SU-DHL-6 (cell line): ENCODE measurements around the gene TLR6.
A peak's percentile ranks its signal among the peaks of the same experiment; 100 is the strongest.

Source experiments
- H2AFZ ChIP-seq: fragments of 200-600 bp; sonication (generic); 2 replicates; pipeline ENCODE4 v1.6.1; 2014; ENCODE audit warnings: low read depth, mild to moderate bottlenecking, moderate library complexity, mixed read lengths, antibody characterized with exemption, low read length; ENCODE audit not compliant: severe bottlenecking
- H3F3A ChIP-seq: fragments of 200-600 bp; shearing (Covaris generic); 2 replicates; pipeline ENCODE4 v1.6.0; 2016; ENCODE audit warnings: antibody characterized with exemption, mild to moderate bottlenecking; ENCODE audit not compliant: insufficient read depth
- H3K27ac ChIP-seq: fragments of 200-600 bp; sonication (generic); 2 replicates; pipeline ENCODE4 v1.5.1; 2016; ENCODE audit warnings: low read depth, mild to moderate bottlenecking, low read length, moderate library complexity, mixed read lengths
- H3K27me3 ChIP-seq: fragments of 200-600 bp; sonication (generic), shearing (Covaris generic); 2 replicates; pipeline ENCODE4 v1.6.0; 2014; ENCODE audit warnings: mild to moderate bottlenecking, low read length
- H3K36me3 ChIP-seq: fragments of 200-600 bp; sonication (generic); 2 replicates; pipeline ENCODE4 v1.6.1; 2014; ENCODE audit warnings: mild to moderate bottlenecking, low read length, mixed read lengths
- H3K4me2 ChIP-seq: fragments of 300-600, 200-600 bp; shearing (Covaris generic), sonication (generic); 2 replicates; pipeline ENCODE4 v1.6.0; 2014; ENCODE audit warnings: low read length, low read depth, mild to moderate bottlenecking; ENCODE audit not compliant: poor library complexity, severe bottlenecking
- H3K4me3 ChIP-seq: fragments of 200-600 bp; sonication (generic); 2 replicates; pipeline ENCODE4 v1.5.1; 2014; ENCODE audit warnings: antibody characterized with exemption, low read length, mild to moderate bottlenecking, mixed read lengths; ENCODE audit not compliant: insufficient read depth, poor library complexity, severe bottlenecking
- H3K79me2 ChIP-seq: fragments of 200-600 bp; sonication (generic); 2 replicates; pipeline ENCODE4 v1.6.1; 2014; ENCODE audit warnings: mild to moderate bottlenecking, low read length, moderate library complexity; ENCODE audit not compliant: insufficient read depth
- H3K9ac ChIP-seq: fragments of 200-600 bp; sonication (generic); 2 replicates; pipeline ENCODE4 v1.7.0; 2014; ENCODE audit warnings: mild to moderate bottlenecking, low read length
- H3K9me2 ChIP-seq: fragments of 200-600 bp; sonication (generic); replicated peaks from 2 replicates; pipeline ENCODE4 v1.6.1; 2014; ENCODE audit warnings: low read length; ENCODE audit not compliant: insufficient read depth
- H3K9me3 ChIP-seq: fragments of 200-600 bp; sonication (generic); 2 replicates; pipeline ENCODE4 v1.6.1; 2014; ENCODE audit warnings: low read length, mixed read lengths; ENCODE audit not compliant: insufficient read depth
- H4K20me1 ChIP-seq: fragments of 200-600 bp; sonication (generic); 2 replicates; pipeline ENCODE4 v1.6.1; 2014; ENCODE audit warnings: low read depth, mild to moderate bottlenecking, antibody characterized with exemption, low read length, moderate library complexity, mixed read lengths
- EZH2phosphoT487 ChIP-seq: fragments of 200-600 bp; sonication (generic), shearing (Covaris generic); conservative IDR thresholded peaks from 2 replicates; pipeline ENCODE4 v1.6.1; 2018; ENCODE audit warnings: mild to moderate bottlenecking, antibody characterized with exemption, low read length, moderate library complexity, mixed read lengths
- TF ChIP-seq, protein P1 (sequence below): fragments of 200-600 bp; sonication (generic); IDR thresholded peaks from one replicate; pipeline ENCODE4 v1.5.1; 2017; ENCODE audit warnings: antibody characterized with exemption, mild to moderate bottlenecking, low read length, moderate library complexity; ENCODE audit not compliant: insufficient read depth, poor library complexity, severe bottlenecking

TLR6 gene

DNA sequence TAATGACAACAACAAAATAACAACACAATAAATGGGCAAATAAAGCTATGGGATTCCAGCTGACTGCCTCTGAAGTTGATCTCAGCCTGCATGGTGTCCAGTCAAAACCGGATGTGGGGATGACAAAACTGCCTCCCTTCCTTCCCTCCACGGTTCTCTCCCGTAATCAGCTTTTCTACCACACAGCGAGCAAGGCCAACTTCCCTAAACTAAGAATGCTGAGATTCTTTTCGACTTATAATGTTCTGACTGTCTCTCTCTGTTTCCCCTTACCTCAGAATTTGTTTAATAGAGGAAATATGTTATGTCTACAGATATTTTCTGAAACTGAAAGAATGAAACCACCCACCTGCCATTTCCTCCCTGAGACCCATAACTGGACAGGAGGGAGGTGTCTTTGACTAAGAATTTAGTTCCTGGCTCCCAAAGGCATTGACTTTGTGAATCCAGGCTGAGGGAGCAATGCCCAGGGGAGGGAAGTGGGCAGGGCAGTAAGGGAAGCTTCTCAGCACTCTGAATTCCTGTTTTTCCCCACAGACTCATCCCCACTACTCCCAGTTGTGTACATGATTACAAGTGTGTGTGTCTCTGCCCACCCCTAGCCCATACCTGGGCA, 51.0 kb downstream of the TLR6 start:
- Histone ChIP-seq H3K27me3 (no peaks in the 10 kb centered on the region), H3F3A (peaks cover 40% of the 10 kb centered on the region), H3K9ac (peak overlapping the region; percentile 72), H3K4me3 (peak overlapping the region; percentile 68), H3K9me3 (peaks cover 28% of the 10 kb centered on the region; the same call in 1 of the 2 replicates), H2AFZ (peak overlapping the region; percentile 2), H3K9me2 (no peaks in the 10 kb centered on the region), H3K79me2 (peaks cover 38% of the 10 kb centered on the region), H3K27ac (peak overlapping the region; percentile 98), H3K36me3 (peaks cover 33% of the 10 kb centered on the region), H4K20me1 (no peaks in the 10 kb centered on the region), H3K4me2 (peak overlapping the region; percentile 91)
- TF ChIP-seq, protein P1, sequence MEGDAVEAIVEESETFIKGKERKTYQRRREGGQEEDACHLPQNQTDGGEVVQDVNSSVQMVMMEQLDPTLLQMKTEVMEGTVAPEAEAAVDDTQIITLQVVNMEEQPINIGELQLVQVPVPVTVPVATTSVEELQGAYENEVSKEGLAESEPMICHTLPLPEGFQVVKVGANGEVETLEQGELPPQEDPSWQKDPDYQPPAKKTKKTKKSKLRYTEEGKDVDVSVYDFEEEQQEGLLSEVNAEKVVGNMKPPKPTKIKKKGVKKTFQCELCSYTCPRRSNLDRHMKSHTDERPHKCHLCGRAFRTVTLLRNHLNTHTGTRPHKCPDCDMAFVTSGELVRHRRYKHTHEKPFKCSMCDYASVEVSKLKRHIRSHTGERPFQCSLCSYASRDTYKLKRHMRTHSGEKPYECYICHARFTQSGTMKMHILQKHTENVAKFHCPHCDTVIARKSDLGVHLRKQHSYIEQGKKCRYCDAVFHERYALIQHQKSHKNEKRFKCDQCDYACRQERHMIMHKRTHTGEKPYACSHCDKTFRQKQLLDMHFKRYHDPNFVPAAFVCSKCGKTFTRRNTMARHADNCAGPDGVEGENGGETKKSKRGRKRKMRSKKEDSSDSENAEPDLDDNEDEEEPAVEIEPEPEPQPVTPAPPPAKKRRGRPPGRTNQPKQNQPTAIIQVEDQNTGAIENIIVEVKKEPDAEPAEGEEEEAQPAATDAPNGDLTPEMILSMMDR, result no peak
- TF ChIP-seq EZH2phosphoT487, result no peak

DNA sequence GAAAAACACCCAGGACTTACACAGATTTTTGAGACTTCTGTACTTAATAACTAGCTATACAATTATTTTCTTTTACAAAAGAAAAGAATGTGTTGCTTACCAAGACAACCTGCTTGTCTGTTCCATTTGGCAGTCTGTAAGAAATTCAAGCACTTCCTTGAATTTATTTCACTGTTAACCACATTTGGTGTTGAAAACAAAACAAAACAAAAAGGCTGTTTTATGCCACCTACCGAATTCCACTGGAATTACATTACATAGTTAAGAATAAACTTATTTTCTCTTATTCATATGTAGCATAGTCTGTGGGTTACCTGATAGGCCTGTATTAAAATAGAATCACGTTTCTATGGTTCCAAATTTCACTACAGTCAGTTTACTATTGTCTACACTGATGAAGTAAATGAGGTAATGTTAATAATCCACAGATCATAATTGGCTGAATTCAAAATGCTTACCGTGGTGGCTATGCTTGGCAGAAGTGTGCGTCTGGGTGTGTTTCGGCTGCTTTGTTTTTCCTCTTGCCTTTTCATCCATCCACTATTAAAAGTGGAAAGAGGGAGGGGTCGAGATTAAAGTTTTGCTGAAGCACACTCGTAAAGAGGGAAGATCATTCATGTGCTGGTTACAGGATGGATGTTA, 51.8 kb downstream of the TLR6 start, which contains the start of gene TLR1:
TSS of gene TLR1 (minus strand) at position 138 of the 642 bp plus-strand sequence. CDS start 5,960 bp downstream, outside the sequence.
- peaks cover 36% of the 10 kb centered on the region; the same call in 1 of the 2 replicates for H3K9me3 ChIP-seq
- peaks cover 42% of the 10 kb centered on the region for H3K36me3 ChIP-seq
- H3K27ac ChIP-seq, result peak within 1 kb of the TSS; percentile 98
- peaks cover 38% of the 10 kb centered on the region for H3K79me2 ChIP-seq
- H3K9me2 ChIP-seq, result no peaks in the 10 kb centered on the region
- H3K9ac ChIP-seq, result peak within 1 kb of the TSS; percentile 72
- no peaks in the 10 kb centered on the region for H4K20me1 ChIP-seq
- peak within 1 kb of the TSS; percentile 68 for H3K4me3 ChIP-seq
- peaks cover 37% of the 10 kb centered on the region for H3F3A ChIP-seq
- H3K4me2 ChIP-seq, result peak within 1 kb of the TSS; percentile 91
- TF ChIP-seq, protein P1, result peak; percentile 22
- no peak for TF ChIP-seq EZH2phosphoT487
- H3K27me3 ChIP-seq, result no peaks in the 10 kb centered on the region
- H2AFZ ChIP-seq, result no peak within 1 kb of the TSS

DNA sequence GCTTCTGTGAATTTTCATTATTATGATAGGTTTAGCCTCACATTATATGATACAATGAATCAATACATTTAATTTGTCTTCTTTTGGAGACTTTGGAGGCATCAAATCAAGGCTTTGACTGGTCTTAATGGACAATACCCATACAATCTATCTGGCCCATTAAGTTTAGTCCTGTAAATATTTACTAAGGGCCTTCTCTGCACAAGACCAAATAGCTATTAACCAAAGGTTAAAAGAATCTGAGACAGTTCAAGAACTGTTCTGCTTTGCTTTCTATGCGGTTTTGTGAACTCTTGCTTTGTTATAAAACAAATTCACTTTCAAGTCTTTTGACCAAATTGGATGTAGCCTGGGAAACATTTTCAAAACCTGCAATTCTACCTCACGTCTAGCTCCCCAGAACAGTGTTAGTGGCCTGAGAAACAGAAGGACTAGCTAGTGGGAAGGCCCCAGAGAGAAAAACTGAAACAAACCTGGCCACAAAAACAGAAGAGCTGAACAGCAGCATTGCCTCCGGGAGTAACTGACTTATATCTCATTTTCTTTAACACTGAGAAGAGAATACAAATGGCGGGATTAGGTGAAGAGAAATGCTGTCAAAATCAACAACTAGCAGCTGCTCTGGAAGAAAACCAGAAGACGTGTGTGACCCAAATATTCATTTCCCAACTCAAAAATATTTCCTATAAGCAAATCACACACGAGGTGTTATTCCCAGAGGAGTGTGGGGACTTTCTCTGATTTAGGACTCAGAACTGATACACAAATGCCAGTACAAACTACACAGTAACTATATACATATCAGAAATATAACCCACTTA, 52.6 kb downstream of the TLR6 start:
- H3K36me3 ChIP-seq, result peaks cover 49% of the 10 kb centered on the region
- no peaks in the 10 kb centered on the region for H4K20me1 ChIP-seq
- no peak overlapping the region for H2AFZ ChIP-seq
- H3K4me3 ChIP-seq, result peak overlapping the region; percentile 68
- peak overlapping the region; percentile 72 for H3K9ac ChIP-seq
- no peaks in the 10 kb centered on the region for H3K9me2 ChIP-seq
- peaks cover 30% of the 10 kb centered on the region for H3F3A ChIP-seq
- H3K9me3 ChIP-seq, result peaks cover 36% of the 10 kb centered on the region; the same call in 1 of the 2 replicates
- TF ChIP-seq, protein P1, result no peak
- TF ChIP-seq EZH2phosphoT487, result no peak
- peak overlapping the region; percentile 91 for H3K4me2 ChIP-seq
- peaks cover 45% of the 10 kb centered on the region for H3K79me2 ChIP-seq
- H3K27me3 ChIP-seq, result no peaks in the 10 kb centered on the region
- peak overlapping the region; percentile 98 for H3K27ac ChIP-seq
